ENCODE measurements around the gene LPAR3.

LPAR3 gene

DNA sequence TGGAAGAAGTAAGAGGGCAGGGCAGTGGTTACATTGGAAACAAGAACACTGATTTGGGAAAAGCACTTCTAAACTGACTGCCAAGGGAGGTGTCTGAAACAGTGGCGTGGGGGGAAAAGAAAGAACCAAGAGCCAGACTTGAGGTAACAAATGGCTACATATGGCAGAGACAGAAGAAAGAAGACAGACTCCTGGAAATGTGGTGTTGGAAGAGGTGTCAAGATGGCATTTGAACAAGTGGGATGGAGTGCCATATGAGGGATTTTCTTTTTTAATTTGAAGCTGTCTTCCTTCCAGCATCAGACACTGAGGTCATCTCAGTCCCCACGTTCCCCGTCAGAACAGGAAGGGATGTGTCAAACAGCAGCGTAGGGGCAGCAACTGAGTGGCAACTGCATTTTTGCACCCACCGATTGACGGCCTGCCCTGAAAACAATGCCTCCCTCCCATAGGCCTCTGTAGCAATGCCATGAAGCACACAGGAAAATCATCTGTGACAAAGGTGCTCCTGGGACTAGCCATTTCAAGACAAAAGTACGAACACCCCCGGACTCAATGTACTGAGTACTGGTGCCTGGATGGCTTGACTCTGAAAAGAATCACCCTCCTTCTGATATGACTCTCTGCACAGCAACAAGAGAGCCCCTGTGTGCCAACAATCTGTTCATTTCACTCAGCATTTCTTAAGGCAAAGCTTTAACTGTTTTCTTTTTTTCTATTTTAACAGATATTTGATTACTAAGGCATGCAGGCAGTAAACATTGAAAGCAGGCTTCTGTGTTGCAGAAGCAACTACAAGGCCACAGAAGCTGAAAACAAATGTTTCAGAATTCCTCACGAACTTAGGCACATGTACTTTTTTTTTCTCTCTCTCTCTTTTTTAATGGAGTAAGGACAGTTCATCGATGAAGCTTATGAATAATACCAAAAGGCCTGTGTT, 37.0 kb downstream of the LPAR3 start:
- no peak for DNase-seq

DNA sequence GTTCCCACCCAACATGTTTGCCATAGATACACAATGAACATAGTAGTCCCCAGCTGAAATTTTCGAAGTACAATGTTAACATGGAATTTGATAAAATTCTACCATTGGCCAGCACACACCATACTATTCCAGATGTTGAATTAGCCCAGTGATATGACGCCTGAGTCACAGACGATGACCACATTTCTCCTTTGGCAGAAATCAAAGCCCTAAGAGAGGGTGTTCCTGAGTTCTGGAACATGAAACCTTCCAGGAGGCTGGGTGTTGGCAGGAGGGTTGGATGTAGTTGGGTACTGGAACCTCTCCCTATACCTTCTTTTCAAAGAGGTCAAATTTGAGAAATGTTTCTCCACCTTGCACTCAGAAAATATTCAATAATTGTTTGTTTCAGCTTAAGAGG, 37.8 kb downstream of the LPAR3 start:
- DNase-seq, result no peak

DNA sequence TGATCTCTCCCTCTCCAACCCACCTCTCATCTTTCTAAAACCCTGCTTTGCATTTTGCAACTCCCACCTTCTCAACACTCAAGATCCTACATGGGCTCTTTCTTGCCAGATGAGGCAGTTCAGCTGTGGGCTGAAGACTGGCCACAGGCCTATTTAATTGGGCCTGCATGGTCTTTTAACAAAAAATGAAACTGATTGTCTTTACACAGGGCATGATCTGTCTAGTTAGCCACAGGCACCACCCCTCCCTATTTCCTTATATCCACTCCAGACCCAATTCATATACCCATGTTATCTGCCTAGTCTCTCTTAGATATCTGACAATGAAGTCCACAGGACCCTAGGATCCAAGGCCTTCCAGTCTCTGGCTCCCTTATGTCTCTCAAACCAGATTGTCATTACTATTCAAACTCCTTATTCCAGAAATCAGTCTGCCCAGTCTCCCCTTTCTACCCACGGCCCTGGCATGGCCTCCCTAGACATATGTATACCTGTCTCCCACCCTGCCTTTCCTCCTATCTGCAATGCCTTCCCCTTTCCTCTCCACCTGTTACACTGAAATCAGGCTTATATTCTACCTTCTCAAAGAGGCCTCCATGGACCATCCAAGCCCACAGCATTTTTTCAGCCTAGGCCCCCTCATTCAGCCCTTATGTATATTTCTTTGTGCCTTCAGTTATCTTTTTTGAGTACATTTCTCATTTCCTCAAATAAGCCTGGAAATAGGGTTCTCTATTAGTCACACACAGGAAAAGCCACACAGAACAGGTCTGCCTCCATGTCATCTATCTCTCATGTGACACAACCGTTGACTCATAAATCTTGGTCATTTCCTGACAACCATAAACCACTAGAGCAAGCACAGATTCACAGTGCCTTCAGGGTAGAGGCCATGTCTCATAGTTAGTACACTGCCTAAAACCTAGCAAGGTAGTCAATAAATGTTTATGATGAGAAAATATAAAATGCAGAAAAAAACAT, 39.0 kb downstream of the LPAR3 start:
- no peak for DNase-seq

DNA sequence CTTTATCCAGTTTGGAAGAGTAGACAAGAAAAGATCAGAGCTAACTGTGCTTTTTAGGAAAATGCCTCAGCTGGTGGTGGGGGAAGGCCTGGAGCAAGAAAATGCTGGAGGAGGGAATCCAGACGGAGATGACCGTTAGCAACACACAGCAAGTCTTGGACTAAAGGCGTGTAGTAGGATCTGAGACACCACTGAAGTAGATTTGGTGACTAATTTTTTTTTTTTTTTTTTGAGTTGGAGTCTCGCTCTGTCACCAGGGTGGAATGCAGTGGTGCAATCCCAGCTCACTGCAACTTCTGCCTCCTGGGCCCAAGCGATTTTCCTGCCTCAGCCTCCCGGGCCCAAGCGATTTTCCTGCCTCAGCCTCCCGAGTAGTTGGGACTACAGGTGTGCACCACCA, 41.2 kb downstream of the LPAR3 start:
- peak; percentile 71 for DNase-seq

DNA sequence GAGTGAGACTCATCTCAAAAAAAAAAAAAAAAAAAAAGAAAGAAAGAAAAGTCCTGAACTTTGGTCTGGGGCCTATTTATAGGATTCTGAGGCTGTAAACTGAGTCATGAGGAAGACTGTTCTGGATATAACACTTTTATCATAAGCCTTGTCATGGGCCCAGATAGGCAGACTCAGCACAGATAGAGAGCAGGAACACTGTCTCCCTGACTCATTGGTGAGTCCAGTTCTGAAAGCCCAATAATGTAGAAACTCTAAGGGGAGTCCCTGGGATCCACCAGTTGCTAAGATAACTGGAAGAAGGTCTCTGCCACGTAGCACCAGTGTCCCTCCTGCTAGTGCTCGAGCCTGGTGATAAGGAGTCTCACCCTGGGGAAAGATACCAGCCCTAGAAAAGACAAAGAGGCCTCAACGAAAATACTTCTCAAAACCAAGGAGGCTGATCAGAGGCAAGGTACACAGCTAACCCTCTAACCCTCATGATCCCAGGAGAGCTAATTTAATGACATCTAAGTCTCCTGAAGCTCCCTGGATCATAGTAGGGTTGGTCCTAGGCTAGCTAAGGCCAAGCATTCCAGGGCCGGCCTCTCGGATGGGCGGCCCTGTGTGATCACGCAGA, 43.5 kb downstream of the LPAR3 start:
- DNase-seq, result no peak

DNA sequence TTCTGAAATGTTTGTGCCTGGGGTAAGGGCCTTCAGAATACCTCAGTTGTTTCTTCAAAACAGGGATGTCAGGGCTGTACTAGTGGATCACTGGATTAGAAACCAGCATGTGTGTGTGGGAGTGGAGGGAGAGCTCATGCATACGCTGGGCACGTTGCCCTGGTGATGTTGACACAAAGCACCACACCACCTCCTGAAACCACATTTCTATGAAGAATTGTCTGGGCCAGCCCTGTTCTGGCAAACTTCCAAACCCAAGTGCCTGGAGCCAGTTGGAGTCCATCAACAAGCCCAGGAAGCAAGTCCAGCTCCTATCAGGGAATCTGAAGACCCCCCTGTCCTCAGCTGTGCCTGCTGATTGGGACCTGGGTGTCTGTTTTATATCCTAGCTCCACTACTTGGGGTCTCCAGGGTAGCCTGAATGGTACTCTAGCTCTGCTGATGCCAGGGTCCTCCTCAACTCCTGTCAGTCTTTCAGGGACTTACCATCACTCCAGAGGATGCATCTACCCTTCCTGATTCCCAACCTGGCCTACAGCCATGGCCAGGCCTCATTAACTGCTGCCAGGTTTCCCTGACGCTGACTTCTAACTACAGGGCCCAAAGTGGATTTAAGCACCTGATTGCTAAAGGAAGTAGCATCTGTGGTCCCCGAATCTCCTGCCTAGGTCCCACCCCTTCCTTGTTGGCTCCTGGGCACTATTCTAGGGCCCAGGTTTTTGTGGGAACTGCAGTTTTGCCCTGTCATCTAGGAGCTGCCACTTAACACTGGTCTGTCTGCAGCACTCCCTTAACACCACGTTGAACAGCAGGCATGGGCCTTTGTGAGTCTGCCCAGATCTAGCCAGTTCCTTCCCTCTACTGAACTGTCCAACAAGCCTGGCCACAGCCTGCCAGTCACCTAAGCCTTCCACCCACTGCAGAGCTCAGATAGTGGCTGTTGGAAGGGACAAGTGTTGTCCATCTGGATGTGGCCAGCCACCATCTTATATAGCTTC, 45.5 kb downstream of the LPAR3 start:
- DNase-seq, result no peak

DNA sequence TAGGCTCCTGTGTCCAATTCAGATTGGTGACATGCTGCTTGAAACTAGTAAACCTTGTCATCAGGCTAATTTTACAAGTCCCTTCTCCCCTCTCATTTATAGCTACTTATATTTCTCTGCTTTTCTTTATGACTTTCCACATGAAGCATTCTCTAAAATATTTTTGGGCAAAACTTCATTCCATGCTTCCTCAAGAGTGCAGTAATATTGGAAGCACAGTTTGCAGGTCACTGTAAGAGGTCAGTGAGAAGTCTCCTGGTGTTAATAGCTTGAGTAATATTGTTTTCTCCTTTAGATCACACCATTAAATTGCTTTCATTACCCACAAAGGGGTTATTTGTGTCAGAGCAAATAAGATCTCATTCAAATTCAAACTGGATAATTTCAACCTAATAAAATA, 46.6 kb downstream of the LPAR3 start:
- DNase-seq, result no peak

DNA sequence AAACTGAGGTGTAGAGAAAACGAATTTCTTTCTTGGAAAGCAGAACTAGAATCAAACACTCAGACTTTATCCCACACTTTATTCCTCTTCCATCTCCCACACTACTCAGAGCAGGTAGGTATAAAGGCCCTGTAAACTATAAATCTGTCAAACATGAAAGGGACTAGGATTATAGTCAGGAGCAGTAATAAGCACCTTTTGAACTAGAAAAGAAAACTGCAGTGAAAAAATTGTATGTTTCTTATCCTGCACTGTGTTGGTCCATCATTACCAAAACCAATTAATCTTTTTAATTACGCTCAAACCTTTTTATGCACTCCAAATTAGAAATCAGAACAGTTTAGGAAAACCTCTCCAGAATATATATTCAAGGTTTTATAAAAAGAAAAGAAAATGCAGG, 47.6 kb downstream of the LPAR3 start:
- no peak for DNase-seq

DNA sequence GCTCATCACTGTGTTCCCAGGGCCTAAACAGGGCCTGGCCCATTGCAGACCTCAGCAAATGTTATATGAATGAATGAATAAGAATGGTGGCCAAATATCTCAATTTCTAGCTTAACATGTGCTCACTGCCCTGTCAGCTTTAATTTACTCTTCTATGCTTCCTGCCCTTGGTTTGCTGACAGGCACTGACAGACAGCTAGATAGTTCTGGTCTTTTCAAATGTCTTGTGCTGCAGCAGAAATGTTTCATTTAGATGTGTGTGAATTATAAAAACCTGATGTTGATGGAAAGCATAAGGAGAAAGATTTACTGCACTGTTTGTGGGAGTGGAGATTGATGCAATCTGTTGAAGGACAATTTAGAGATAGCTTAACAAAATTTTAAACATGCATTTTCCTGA, 48.9 kb downstream of the LPAR3 start:
- no peak for DNase-seq

DNA sequence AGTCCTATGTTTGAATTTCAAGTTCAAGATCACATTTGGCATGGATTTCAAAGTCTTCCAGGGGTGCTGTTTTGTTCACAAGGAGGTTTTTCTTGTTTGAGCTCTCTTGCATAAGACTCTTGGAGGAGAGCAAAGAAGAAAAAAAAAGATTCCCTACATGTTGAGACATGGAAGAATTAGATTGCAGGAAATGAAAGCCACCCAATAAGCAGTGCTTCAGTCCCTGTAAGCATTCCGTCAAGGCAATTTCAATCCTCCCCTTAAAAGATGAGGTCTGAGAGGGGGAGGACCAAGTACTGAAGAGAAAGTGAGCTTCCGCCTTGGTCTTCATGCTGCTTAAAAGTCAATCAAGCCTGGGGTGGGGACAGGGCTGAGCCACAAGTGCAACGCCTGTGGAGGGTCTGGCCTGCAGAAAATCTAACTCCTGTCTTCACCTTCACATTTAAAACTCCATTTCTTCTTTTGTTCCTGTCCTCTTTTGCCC, 50.2 kb downstream of the LPAR3 start:
- DNase-seq, result no peak

DNA sequence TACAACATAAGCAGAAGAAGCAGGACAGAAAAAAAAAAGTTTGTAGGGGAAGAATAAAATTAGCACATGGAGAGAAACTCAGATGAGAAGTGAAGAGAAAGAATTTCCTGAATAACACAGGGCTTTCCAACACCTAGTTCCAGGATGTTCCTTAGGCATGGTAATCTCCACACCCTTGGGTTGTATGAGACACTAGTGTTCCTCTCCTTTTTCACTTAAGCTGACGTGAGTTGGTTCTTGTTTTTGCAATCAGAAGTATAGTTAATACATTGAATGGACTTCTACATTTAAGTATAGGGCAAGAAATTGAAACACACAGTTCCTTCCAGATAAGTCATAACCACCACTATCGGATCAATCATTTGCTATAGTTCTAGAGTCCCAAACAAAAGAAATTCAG, 51.0 kb downstream of the LPAR3 start:
- no peak for DNase-seq

DNA sequence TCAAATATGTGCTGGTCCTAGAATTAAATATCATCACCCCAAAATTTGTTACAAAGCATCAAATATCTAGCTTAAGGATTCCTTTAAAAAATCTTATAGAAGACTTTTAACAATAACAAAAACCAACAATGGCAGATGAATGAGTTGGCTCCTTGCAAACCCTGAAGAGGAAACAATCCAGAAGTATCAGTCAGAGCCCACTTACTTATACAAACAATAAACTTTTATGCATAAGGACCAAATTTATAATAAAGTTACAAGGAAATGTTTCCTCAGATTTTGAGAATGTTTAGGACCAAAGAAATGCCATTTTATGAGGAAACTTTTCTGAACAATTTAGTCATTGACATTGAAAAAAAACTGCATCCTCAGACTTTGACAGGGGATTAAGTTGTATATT, 52.7 kb downstream of the LPAR3 start:
- DNase-seq, result no peak

DNA sequence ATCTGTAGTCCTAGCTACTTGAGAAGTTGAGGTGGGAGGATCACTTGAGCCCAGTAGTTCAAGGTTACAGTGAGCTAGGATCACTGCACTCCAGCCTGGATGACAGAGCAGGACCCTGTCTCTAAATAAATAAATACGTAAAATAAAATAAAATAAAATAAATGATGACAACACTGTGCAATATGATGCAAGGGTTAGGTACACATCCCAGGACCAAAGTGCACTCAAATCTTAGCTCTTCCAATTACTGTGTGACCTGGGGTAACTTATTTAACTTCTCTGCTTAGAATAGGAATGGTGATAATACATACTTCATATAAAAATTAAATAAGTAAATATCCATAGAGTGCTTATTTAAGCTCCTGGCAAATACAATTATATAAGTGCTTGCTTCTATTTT, 53.5 kb downstream of the LPAR3 start:
- no peak for DNase-seq

DNA sequence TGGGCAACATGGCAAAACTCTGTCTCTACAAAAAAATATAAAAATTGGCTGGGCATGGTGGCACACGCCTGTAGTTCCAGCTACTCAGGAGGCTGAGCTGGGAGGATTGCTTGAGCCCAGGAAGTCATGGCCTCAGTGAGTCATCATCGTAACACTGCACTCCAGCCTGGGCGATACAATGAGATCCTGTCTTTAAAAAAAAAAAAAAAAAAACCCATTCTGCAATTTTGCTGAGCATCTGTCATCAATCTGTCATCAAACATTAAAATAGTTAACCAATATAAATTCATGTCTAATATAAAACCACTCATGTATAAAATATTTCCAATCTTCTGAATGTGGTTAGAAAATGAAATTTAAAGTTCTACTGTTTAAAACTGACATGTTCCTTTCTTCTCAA, 56.9 kb downstream of the LPAR3 start:
- DNase-seq, result no peak

DNA sequence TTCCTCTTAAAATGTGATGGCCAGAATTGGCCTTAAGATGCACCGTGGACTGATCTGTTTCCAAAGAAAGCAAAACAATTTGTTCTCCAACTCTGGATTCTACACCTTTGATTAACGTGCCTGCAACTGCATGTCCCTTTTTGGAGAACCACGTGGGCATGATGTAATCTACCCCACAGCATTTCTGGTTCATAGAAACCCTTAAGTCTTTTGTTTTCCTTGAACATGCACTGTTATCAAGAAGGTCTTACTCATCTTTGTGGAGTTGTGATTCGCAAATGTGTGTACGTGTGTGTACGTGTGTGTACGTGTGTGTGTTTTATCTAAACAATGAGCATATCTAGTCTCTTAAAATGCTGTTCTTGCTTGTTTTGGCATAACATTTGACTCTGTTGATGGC, 57.8 kb downstream of the LPAR3 start:
- DNase-seq, result no peak

DNA sequence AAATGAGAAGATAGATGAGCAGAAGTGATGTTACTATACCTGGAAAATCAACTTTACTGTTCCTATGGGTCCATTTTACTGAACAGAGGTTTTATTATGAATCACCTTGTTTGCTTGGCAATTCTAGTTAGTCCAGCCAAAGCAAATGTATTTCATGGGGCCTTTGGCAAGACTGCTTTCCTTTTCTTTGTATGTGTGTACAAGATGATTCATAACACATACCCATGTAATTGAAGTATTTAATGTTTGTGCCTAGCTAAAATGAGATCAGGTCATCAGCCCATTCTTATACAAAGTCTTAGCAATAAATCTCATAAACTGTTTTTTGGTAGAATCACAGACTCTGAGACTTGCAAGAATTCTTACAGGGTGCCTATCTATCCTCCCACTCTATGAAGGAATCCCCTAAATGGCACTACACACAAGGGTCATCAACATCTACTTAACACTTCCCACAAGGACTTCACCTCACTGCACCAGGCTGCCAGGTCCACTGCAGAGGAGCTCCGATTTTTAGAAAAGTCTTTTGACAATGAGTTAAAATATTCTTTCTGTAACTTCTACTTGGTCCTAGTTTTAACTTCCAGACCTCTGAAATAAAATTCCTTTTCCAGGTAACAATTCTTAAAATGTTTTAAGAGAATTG, 58.5 kb downstream of the LPAR3 start:
- DNase-seq, result no peak

DNA sequence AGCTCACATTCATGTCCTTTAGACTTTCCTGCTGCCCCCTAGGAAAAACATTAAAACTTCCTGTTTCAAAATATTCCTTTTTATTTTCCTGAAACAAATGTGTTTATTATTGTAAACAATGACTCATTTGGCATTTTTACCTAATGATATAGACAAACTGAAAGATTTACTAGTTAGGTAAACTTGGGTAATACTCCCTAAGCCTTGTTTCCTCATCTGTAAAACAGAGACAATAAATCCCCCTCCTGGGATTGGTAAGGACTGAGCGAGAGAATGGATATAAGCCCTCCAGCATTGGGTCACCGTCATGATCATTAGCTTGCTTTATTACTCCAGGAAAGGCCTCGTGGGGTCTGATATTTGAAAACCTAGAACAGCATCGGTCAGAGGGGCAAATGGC, 59.8 kb downstream of the LPAR3 start:
- DNase-seq, result no peak

DNA sequence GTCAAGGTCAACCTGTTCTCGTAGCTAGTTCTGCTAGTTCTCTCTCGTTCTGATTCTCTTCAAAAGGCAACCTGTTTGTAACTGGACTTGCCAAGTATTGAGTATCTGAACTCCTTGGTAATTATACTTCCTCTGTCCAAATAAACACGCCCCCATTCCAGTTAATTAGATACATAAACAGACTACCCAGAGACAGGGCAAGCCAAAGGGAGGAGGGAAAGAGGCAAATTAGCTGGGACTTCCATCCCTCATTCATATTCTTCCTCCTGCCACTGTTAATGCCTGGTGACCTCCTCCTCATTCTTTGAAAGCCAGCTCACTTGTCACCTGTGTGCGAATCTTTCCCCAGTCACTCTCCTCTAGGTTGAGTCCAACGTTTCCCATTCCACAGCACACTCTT, 62.9 kb downstream of the LPAR3 start:
- no peak for DNase-seq

DNA sequence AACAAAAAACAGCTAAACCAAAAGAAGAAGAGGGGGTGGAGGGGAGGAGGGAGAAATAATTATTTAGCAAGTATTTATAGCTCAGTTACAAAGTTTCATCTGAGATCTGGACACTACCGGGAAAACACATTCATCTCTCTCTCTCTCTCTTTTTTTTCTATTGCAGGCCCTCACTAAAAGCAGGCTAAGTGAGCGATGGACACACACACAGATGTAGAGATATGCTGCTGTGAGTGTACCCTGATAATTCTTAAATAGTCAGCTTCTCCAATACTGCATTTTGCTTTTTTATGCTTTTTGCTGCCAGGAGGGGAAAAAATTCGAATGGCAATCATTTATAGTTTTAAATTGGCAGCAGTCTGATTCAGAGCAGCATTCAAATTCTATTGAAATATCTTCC, 65.0 kb downstream of the LPAR3 start:
- DNase-seq, result no peak

DNA sequence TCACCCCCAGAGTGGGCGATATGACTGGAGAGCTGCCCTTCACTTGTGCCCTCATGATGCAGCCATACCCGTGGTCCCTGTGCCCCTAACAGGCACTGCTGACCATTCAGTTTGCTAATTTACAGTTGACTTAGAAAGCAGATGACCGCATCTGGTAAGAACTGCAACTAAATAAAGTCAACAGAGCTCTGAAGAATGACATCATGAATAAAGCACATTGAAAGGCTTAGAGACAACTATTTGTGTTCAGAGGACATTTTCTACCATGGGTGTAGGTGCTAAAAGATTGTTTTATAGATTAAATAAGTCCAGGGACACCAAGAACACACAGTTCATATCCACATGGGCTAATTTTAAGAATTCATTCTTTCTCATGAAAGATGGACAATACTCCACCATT, 65.5 kb downstream of the LPAR3 start:
- DNase-seq, result no peak

DNA sequence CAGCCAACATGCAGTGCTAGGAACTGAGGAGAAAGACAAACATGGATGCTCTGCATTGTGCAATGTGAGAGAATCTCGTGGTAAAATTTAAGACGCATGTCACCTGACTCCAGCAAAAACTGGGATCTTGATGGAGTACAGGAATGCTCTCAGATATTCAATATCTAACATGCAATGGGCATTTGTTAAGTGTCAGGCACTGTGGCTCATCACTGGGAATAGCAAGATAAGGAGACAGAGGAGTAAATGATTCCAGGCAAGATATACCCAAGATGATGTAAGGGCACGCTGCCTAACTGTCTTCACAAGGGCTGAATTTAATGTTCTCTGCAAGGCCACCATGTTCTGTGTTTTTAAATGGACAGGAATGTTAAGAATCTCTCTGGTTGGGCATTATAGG, 67.8 kb downstream of the LPAR3 start:
- no peak for DNase-seq
